A204.1 (cell line): ENCODE results near the gene GRK3.

Experiments
- FAIRE-seq: peaks from 2 replicates; lab custom pipeline; 2012; peaks lifted over from hg19 to GRCh38; lab: Jason Lieb, UNC

Gene GRK3

DNA sequence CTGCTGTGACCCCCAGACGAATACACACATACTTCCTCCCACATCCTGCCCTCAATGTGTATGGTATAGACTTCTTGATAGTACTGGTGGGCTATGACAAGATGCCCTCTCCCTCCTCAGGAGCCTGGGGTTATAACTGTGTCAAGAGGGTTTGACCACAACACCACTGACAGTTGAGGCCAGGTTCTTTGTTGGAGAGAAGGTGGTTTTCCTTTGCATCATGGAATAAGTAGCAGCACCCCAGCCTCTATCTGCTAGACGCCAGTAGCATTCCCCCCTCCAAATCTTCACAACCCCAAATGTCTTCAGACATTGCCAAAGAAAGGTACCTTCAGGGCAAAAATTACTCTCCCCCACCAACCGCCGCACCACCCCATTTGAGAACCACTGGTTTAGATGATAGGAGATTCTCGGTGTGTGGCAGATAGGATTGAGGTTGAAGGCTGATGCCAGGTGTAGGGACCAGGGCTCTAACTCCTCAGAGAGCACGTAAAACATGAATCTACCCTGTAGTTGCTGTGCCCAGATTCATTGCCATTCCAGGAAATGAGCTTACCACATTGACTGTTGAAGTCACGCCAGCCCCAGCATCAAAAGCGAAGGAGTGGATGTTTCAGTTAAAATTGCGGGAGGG lies 172.0 kb downstream of the GRK3 start:
- no peak for FAIRE-seq

DNA sequence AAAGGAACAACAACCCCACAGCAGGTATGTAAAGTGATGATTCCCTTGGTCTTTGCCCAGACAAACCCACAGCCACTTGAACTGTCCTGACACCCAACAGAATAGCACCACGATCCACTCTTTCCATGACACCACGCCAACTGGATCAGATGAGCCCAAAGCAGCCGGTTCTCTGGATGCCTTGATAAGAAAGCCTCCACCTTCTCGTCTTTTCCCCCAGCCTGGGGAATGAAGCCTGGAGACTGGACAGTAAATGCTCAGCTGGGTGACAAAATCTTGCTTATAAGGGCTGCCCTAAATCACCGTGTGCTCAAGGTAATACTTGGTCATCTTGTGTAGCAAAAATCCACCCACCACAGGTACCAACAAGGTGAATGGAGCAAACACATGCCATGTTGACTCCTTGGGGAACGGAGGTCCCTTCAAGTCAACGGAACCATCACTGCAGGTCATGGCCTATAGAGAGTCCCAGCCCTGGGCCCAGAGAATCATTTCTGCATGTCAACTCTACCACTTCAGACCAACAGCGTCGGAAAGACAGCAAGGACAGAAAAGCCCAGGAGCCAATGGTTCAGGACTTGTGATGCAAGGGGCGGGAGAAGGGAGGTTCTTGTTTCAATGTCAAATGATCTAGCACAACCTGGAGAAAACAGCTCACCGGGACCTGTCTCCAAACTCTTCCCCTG lies 175.3 kb downstream of the GRK3 start:
- no peak for FAIRE-seq

DNA sequence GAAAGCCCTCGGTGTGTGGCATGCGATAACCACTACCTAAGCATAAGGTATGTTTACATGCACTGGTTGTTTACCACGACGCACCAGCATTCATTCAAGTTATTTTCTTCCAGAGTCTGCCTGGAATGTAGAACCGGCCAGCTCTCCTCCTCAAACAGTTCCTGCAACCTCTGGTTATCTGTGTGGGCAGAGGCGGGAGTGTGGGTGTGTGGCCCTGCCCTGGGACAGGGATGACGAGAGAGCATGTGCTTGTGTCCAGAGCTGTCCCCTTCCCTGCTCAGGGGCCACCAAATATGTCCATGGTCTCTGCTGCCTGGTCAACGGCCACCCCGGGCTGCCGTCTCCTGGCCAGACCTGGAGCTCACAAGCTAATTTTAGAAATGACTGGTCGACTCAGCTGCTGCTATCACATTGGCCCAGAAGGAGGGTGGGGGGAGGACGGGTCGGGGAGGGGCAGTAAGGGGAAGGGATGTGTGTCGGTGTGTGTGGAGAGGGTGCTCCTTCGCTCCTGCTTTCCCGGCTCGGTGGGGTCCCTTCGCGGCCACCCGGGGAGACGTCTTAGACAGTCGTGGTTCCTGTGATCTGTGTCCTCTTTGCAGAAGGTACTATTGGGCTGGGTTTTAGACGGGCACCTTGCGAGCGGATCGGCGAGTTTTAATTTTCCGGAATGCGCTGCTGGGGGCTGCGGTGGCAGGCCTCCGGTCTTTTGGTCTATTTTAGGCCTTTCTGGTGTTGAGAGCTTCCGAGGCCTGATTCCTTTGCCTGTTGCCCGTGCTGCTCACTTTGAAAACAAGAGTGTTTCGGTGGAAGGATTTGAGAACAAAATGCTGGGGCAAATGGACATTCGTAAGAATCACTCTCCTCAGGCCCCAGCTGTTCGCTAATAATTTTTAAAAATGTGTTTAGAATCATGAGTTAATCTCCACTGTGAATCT lies 177.5 kb downstream of the GRK3 start, which contains the start of gene MYO18B:
TSS of gene MYO18B (plus strand) at position 497 of the 935 bp plus-strand sequence. CDS start 18,905 bp downstream, outside the sequence.
- FAIRE-seq = no peak

DNA sequence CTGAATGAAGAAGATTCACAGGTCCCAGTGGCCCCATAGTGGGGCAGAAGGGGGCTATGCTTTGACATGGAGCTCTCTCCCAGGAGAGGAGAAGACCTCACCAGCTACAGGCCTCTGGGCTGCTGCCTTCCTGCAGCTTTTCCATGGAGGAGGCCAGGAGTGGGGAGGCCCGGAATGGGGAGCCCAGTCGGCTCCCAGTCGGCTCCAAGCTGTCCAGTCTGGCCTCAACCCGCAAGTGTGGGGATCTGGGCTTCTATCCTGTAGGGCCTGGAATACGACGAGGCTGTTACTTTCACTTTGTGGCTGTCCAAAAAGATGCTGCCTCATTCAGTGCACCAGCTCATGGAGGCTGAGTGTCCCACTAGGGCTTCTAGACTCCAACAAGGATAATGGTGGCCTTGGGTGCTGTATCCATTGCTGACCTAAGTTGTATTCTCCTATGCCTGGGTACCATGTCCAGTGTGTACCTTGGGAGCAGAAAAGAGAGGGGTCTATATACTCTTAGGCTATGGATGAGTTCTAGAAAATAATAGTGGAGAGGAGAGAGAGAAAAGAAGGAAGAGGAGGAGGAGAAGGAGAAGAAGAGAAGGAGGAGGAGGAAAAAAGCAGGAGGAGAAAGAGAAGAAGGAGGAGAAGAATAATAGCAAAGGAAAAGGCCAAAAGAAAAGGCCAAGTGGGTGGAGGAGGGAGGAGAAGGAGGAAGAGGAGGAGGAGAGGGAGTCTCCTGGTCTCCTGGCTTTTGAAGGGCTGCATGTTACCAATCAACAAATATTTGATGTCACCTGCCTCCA lies 178.6 kb downstream of the GRK3 start:
- FAIRE-seq = no peak

DNA sequence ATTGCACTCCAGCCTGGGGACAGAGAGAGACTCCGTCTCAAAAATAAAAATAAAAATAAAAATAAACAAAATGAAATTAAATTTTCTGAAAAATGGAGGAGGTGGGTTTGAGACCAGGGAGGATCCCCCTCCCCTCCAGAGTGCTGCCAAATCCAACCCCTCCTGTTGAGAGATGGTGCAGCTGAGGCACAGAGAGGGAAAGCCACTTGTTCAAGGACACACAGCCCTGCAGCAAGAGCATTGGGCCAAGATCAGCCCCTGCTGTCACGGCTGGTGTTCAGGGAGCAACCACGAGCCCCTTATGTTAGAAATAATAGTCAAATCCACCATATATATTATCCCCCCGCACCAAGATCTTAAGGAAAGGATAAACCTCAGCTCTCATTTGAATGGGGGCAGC lies 180.2 kb downstream of the GRK3 start:
- no peak for FAIRE-seq

DNA sequence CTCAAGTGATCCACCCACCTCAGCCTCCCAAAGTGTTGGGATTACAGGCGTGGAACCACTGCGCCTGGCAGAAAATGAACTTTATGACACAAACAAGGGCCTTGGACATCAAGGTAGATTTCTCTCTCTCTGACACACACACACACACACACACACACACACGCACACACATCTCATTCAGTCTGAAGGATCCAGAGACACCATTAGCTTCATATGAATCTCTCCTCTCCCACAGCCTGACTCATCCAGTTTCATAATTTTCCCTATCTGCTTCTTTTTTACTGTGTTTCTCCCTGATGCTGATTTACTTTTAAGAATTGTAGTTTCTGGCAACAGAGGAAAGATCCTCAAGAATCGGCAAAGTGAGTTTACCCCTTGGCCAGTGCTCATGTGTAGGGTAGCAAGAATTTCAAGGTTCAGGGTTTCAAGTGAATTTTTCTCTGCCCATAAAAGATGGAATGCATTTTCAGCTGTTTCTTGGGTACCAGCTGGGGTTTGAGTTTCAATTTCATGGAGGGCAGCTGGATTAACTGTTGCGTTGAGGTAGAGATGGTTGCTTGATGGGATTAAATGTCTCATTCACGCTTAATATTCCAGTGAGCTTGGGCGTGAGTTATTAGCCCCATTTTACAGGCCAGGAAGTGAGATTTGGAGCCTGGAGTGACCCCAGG lies 181.0 kb downstream of the GRK3 start:
- FAIRE-seq = no peak

DNA sequence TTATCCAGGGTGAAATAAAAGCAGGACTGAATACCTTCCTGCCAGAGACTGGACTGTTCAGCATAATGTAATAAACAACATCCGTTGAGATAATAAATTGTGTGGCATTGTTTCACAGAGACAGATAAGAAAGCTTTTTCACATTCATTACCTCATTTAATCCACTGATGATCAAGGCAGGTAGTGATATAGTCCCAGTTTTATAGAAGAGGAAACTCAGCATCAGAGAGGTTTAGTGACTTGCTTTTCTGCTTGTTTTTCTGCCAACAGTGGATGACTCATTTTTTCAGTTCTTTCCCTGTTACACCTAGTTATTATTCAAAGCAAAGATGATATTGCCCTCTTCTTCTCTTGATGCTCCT lies 181.5 kb downstream of the GRK3 start:
- FAIRE-seq = no peak

DNA sequence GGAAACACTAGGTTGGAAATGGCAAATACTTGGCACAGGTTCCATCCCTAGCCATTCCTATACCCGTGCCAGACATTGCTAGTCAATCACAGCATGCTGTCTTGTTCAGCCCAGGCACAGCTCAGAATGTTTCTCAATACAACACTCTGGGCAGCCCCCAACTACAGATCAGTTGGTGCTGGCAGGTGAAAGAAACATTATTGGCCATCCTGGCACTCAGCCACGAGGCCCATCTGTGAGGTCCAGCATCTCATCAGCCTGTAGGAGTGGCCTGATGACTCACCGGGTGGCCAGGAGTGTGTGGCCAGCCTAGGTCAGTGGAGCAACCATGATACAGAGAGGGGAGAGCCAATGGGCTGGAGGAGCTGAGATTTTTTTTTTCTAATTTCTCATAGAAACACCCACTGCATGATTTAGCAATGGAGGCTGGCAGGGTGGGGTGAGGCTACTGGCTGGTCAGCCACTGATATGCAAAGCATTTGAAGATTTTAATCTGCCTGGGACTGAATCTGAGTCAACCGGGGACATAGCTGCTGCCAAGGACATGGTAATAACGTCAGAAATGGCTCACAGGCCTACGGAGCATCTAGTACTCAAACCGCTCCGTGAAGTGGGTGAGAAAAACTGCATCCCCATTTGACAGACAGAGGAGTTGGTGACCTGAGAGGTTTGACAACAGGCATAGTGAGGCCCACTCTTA lies 182.9 kb downstream of the GRK3 start:
- no peak for FAIRE-seq

DNA sequence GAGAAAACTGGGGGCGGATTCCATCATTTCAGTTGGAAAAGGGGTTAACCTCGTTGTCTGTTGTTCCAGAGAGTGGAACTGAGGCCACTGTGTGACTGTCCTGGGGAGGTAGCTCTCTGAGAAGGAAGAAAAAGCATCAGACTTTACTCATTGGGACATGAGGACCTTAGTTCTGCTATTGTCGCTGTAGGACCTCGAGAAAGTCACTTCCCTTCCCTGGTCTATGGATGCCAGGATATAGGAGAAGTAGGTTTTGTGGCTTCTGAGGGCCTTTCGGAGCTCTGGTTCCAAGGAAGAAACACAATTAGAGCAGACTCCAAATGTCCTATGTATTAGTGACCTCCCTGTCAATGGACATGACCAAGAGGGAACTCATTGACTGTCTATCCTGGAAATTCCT lies 183.7 kb downstream of the GRK3 start:
- FAIRE-seq = no peak

DNA sequence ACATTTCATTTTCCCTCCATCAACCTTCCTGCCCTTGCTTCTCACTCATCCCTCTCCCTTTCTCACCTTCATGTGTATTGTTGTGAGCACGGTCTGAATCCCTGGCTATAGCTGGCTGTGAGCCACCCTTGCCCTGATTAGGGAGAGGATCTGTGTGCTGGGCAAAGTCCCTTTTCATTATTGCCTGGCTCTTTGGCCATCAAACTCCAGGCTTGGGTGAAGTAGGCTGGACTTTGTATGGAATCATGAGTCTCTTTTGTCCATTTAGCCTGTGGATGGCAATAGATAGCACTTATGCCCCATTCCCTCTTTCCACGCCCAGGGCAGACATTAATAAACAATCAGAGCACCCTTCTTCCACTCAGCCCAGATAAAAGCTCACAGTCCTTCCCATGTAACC lies 184.2 kb downstream of the GRK3 start:
- no peak for FAIRE-seq

DNA sequence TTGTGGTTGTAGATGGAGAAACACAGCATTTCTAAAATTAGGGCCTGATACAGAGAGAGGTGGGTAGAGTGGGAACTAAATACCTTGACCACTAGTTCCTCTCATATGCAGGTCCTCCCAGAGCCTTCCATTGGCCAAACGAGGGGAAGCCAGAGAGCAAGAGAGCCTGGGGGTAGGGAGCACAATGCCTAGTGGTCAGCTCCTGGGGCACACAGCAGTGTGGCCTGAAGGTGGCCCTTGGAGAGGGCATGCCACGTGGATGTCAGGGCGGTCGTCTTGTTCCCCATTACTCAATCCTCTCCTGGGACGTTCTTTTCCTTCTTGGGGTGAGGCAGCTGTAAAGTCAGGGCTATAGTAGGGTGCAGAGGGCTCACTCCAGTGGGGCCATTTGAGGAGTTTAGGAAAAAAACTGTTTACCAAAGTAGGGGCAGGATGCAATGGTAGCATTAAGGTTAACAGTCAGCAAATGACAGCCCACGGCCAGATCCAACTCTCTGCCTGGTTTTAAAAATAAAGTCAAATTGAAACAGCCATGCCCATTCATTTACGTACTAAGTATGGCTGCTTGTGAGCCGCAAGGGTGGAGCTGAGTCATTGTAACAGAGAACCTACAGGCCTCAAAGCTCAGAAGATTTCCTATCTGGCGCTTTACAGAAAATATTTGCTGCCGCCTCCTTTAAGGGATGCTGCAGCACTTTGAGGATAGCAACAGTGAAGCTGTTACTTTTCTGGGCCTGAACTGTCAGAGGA lies 185.1 kb downstream of the GRK3 start:
- FAIRE-seq = no peak

DNA sequence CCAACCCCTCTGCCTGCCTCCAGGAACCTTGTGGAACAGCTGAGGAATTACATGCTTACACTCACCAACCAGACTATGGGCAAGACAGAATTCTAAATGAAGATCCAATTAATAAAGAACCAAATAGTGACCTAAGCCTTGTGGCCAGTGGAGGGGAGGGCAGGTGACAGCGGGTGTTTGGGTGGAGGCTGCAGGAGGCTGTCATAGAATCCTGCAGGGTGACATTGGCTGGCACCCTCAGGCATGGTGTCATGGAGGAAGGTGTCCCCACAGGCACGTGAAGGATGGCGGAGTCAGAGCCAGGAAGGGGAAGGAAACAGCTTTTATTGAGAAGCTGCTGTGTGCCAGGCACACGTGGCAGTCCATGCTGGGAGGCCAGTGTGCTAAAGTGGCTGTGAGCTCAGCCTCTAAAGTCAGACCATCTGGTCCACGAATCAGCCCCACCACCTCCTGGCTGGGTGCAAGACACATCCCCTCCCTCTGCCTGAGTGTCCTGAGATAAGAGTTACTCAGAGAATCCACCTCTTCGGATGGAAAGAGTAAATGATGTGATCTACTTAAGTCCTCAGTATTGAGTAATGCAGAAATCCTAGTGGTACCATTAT lies 186.2 kb downstream of the GRK3 start:
- no peak for FAIRE-seq

DNA sequence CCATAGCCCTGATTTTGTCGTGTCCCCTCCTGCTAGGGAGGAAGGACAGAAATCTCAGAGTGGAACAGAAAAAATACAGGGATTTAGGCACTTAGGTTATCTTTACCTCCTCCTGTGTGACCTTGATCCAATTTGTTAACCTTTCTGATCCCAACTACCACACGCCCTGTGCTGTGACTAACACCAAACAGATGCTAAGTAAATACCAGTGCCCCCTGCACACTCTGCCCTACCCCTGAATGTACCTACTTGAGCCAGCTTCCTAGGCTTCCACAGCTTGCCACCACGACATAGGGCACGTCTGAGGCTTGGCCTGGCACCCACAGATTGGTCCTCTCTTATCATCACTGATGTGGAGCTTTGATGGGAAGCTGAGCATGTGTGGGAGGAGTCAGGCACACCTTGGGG lies 186.7 kb downstream of the GRK3 start:
- FAIRE-seq = no peak

DNA sequence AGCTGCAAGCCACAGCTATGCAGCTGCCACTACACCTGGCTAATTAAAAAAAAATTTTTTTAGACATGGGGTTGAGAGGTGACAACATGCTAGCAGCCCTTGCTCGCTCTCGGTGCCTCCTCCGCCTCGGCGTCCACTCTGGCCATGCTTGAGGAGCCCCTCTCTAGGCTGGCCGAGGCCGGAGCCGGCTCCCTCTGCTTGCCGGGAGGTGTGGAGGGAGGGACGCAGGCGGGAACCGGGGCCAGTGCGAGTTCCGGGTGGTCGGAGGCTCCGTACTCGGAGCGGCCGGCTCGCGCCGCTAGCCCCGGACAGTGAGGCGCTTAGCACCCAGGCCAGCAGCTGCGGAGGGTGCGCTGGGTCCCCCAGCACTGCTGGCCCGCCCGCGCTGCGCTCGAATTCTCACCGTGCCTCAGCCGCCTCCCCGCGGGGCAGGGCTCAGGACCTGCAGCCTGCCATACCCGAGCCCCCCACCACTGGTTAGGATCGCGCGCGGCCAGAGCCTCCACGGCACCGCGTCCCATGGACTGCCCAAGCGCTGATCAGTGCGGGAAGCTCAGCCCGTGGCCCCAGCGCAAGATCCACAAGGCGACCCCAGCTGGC lies 188.2 kb downstream of the GRK3 start:
- no peak for FAIRE-seq

DNA sequence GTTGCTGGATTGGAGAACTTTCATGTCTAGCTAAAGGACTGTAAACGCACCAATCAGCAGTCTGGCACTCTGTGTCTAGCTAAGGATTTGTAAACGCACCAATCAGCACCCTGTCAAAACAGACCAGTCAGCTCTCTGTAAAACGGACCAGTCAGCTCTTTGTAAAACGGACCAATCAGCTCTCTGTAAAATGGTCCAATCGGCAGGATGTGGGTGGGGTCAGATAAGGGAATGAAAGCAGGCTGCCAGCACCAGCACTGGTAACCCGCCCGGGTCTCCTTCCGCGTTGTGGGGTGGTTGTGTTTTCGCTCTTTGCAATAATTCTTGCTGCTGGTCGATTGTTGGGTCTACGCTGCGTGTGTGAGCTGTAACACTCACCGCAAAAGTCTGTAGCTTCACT lies 188.8 kb downstream of the GRK3 start:
- FAIRE-seq = no peak

DNA sequence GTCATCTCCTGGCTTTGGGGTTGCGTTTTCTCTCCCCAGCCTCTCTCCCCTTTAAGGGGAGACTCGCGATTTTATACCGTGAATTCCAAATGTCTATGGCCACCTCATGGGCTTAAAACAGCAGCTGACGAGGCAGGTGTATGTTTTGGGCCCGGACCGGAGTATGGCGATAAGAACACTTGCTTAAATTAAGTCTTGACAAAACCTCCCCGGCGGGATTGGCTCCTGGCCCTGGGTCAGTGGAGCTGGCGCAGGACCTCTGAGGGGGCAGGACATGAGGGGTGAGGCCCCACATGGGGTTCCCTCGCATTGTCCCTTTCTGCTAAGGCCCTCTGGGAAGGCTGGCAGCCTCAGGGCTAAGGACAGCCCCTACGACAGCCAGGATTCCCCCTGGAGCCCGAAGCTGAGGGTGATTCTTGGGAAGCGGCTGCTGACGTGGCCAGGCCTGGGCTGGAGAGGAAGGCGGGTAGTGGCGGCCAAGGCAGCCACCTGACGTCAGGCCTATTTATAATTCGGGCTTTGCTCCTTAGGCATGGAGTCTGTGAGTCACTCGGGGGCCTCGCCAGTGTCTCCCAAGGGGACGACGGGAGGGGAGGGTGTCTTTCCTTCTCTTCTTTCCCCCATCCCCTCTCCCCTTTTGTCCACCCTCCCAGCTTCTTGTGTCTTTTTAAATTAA lies 190.2 kb downstream of the GRK3 start:
- FAIRE-seq = no peak

DNA sequence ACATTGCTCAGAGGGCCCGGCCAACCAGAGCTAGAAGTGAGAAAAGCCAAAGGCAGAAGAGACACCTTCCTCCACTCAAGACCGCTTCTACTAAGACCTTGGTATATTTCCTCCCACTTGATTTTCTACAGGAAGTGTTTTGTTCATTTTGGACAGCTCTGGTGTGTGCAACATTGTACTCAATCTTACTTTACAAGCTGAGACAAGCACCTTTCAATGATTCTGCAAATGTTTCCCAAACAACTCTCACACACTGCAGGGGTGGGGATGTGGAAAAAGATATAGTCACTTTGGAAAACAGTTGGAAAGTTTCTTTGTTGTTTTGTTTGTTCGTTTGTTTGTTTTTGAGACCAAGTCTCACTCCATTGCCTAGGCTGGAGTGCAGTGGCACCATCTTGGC lies 193.2 kb downstream of the GRK3 start:
- no peak for FAIRE-seq

DNA sequence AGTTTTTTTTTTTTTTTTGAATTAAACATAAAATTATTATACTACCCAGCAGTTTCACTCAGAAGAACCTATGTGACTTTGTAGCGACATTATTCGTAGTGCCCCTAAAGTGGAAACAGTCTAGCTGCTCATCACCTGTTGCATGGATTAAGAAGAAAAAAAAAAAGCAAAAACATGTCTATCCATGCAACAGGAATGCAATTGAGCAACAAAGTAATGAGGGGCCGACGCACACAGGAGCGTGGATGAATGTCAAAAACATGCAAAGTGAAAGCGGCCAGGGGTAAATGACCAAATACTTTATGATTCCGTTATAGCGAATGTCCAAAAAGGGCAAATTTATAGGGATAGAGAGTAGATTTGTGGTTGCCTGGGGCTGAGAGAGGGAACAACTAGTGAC lies 193.8 kb downstream of the GRK3 start:
- no peak for FAIRE-seq

DNA sequence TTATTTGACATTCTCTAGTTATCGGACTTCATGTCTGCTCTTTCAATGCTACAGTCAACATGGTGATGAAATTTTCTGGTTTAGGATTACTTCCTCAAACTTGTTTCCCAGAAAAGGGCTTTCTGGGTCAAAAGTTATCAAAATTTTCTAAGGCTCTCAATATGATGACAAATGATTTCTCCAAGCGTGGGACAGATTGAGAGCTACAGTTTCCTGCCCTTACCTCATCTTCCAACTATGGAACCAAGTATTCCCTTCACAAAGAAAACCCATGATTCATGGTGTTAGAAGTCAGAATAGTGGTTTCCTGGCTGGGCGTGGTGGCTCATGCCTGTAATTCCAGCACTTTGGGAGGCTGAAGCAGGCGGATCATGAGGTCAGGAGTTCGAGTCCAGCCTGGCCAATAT lies 195.4 kb downstream of the GRK3 start:
- FAIRE-seq = no peak
